KOPT-K1 (cell line): ENCODE results near the gene SCGB1D1.

Experiments
- H3K27ac ChIP-seq: fragments of 200-600 bp; sonication (generic); 2 replicates; pipeline ENCODE4 v1.5.1; 2016; ENCODE audit warnings: antibody characterized with exemption, mild to moderate bottlenecking, low read depth, low read length; ENCODE audit not compliant: poor library complexity, severe bottlenecking
- H3K36me3 ChIP-seq: fragments of 200-600 bp; sonication (generic); 2 replicates; pipeline ENCODE4 v1.5.1; 2017; ENCODE audit warnings: antibody characterized with exemption, mild to moderate bottlenecking, low read length, moderate library complexity; ENCODE audit not compliant: insufficient read depth
- H3K9me3 ChIP-seq: fragments of 200-600 bp; sonication (generic); 2 replicates; pipeline ENCODE4 v1.5.1; 2017; ENCODE audit warnings: antibody characterized with exemption, low read length, mild to moderate bottlenecking; ENCODE audit not compliant: insufficient read depth, poor library complexity, severe bottlenecking

The SCGB1D1 gene

GRCh38 chr11:62150887-62151736, 38.9 kb upstream of the SCGB1D1 start:
- no peaks in the 10 kb centered on the region for H3K9me3 ChIP-seq
- H3K27ac ChIP-seq, result no peak overlapping the region
- peaks cover 90% of the 10 kb centered on the region for H3K36me3 ChIP-seq

GRCh38 chr11:62151737-62152102, 38.3 kb upstream of the SCGB1D1 start:
- Histone ChIP-seq H3K27ac (no peak overlapping the region), H3K36me3 (peaks cover 84% of the 10 kb centered on the region)

DNA sequence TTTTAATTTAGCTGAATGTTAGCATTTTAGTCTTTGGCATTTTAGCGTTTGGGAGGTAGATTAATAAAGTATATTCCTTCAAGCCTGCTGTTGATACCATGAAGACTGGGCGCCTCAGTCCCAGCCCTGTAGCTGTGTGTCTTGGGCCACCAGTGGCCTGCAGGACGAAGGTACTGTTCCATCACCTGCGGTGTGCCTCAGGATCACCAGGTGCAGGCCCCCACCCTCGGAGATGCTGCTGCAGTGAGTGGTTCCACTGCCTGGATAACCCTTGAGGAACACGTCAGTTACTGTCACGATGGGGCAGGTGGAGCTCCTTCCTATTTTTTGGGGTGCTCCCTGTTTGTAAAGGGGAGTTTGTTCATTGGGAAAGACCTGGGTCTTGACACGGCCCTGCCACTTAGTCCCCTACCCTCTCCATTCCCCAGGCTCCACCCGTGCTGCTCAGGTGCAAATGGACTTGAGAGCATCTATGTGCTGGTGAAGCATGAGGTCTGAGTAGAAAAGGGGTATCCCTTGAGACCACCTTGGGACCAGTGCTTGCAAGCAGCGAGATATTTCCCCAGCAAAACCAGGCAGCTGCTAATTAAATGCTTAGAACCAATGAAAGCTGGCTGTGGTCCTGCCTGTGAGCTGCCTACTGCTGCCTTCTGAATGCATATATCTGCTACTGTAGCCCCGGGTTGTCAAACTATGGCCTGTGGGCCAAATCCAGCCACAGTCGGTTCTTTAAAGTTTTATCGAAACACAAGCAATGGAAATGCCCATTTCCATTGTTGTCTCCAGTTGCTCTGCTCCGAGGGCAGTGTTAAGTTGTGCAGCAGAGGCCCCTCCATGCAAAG, 37.5 kb upstream of the SCGB1D1 start:
- Histone ChIP-seq H3K9me3 (no peaks in the 10 kb centered on the region), H3K36me3 (peaks cover 77% of the 10 kb centered on the region), H3K27ac (no peak overlapping the region)

More at GRCh38 chr11:62151737-62152102, 38.3 kb upstream of the SCGB1D1 start:
- H3K9me3 ChIP-seq, result no peaks in the 10 kb centered on the region

GRCh38 chr11:62153087-62153395, 37.0 kb upstream of the SCGB1D1 start:
- H3K27ac ChIP-seq, result no peak overlapping the region
- H3K36me3 ChIP-seq, result peaks cover 71% of the 10 kb centered on the region
- no peaks in the 10 kb centered on the region for H3K9me3 ChIP-seq

DNA sequence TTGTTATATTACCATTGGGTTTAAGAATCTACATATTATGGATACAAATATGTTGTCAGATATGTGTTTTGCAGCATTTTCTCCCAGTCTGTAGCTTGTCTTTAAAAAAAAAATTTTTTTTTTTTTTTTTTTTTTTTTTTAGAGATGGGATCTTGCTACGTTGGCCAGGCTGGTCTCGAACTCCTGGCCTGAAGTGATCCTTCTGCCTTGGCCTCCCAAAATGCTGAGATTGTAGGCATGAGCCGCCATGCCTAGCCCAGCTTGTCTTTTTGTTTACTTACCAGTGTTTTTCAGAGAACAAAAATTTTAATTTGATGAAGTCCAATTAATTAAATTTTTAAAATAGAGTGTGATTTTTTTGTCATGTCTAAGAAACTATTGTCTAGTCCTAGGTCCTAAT, 36.4 kb upstream of the SCGB1D1 start:
- Histone ChIP-seq H3K9me3 (no peaks in the 10 kb centered on the region), H3K36me3 (peaks cover 65% of the 10 kb centered on the region), H3K27ac (no peak overlapping the region)

GRCh38 chr11:62157603-62158002, 32.4 kb upstream of the SCGB1D1 start:
- peaks cover 27% of the 10 kb centered on the region for H3K36me3 ChIP-seq
- H3K9me3 ChIP-seq, result no peaks in the 10 kb centered on the region
- H3K27ac ChIP-seq, result no peak overlapping the region

DNA sequence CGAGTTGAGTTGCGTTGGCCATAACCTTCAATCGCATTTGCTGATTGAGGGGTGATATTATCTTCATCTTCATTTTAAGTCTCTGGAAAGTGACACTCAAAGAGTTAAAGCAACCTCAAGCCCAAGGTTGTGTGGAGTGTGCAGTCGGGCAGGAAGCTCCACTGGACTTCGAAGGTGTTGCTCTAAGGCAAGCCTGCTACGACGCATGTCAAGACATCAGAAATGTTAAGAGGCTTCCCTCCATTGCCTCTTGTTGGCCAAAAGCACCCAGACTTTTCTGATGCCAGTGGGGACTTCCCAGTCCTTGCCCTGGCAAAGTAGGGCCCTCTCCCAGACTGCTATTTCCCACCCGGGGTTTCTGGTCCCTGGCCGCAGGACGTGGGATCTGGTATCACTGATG, 23.6 kb upstream of the SCGB1D1 start:
- H3K9me3 ChIP-seq, result no peaks in the 10 kb centered on the region
- H3K27ac ChIP-seq, result no peak overlapping the region
- no peaks in the 10 kb centered on the region for H3K36me3 ChIP-seq

DNA sequence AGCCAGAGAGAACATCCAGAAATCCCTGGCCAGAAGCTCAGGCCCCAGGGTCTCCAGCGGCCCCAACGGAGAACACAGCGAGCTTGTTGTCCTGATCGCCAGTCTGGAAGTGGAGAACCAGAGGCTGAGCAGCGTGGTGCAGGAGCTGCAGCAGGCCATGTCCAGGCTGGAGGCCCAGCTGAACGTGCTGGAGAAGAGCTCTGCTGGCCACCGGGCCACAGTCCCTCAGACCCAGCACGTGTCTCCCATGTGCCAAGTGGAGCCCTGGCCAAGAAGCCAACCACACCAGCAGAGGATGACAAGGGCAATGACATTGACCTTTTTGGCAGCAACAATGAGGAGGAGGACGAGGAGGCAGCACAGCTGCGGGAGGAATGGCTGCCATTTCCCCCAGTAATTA, 20.6 kb upstream of the SCGB1D1 start:
- no peaks in the 10 kb centered on the region for H3K9me3 ChIP-seq

DNA sequence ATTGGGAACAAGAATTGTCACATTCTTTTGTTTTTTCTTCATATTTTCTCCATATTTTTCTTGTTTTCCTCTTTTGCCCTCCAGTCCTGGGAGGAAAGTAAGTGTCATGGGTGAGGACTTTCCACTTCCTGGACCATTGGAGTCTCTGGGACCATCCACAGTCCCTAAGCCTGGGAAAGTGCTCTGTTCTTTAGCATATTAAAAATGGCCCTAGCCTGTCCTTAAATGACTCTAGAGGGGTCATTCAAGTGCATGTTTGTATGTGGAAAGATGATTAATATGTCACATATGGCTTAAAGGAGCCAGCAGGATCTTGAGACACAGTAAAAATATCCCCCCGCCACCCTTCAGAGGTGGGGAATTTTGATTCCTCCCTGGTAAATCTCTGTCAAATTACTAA, 20.1 kb upstream of the SCGB1D1 start:
- no peak overlapping the region for H3K27ac ChIP-seq
- H3K9me3 ChIP-seq, result no peaks in the 10 kb centered on the region
- no peaks in the 10 kb centered on the region for H3K36me3 ChIP-seq

More for the DNA sequence above, 20.6 kb upstream of the SCGB1D1 start:
- Histone ChIP-seq H3K36me3 (no peaks in the 10 kb centered on the region), H3K27ac (no peak overlapping the region)

GRCh38 chr11:62171261-62171723, 18.7 kb upstream of the SCGB1D1 start:
- Histone ChIP-seq H3K9me3 (no peaks in the 10 kb centered on the region), H3K36me3 (no peaks in the 10 kb centered on the region), H3K27ac (no peak overlapping the region)

GRCh38 chr11:62172294-62172693, 17.7 kb upstream of the SCGB1D1 start:
- Histone ChIP-seq H3K9me3 (no peaks in the 10 kb centered on the region), H3K36me3 (no peaks in the 10 kb centered on the region), H3K27ac (no peak overlapping the region)

GRCh38 chr11:62176766-62177165, 13.2 kb upstream of the SCGB1D1 start:
- H3K36me3 ChIP-seq, result no peaks in the 10 kb centered on the region
- no peaks in the 10 kb centered on the region for H3K9me3 ChIP-seq
- H3K27ac ChIP-seq, result no peak overlapping the region

GRCh38 chr11:62179995-62180394, 10.0 kb upstream of the SCGB1D1 start:
- peaks cover 9% of the 10 kb centered on the region for H3K9me3 ChIP-seq
- H3K36me3 ChIP-seq, result no peaks in the 10 kb centered on the region
- H3K27ac ChIP-seq, result no peak overlapping the region

DNA sequence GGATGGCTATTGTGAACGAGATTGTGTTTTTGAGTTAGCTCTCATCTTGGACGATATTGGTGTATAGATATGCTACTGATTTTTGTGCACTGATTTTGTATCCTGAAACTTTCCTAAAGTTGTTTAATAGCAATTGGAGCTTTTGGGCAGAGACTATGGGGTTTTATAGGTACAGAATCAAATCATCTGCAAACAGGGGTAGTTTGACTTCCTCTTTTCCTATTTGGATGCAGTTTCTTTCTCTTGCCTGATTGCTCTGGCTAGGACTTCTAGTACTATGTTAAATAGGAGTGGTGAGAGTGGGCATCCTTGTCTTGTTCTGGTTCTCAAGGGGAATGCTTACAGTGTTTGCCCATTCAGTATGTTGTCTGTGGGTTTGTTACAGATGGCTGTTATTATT, 8.9 kb upstream of the SCGB1D1 start:
- Histone ChIP-seq H3K27ac (no peak overlapping the region), H3K9me3 (peaks cover 9% of the 10 kb centered on the region), H3K36me3 (no peaks in the 10 kb centered on the region)

DNA sequence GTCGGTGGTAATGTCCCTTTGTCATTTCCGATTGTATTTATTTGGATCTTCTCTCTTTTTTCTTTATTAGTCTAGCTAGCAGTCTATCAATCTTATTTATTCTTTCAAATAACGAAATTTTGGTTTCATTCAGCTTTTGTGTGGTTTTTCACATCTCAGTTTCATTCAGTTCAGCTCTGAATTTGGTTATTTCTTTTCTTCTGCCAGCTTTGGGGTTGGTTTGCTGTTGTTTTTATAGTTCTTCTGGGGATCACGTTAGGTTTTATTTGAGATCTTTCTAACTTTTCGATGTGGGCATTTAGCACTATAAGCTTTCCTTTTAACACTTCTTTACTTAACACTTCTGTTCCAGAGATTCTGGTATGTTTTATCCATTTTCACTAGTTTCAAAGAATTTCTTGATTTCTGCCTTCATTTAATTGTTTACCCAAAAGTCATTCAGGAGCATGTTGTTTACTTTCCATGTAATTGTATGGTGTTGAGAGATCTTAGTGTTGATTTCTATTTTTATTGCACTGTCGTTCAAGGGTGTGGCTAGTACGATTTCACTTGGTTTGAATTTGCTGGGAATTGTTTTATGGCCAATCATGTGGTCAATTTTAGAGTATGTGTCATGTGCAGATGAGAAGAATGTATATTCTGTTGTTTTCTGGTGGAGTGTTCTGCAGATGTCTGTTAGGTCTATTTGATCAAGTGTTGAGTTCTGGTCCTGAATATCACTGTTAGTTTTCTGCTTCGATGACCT, 7.7 kb upstream of the SCGB1D1 start:
- Histone ChIP-seq H3K27ac (no peak overlapping the region), H3K36me3 (no peaks in the 10 kb centered on the region), H3K9me3 (peaks cover 9% of the 10 kb centered on the region)
